K562 (cell line): ENCODE data around the gene STMND1. TPM values are rescaled to one million over a fixed set of nuclear protein-coding genes. Genes with fewer than 3 reads are reported as not detected.

Experiments used
- ATAC-seq: fragments of 200-7000 bp; cut with Tn5 transposase; 3 replicates; pipeline ENCODE4 v1.9.1; 2020; ENCODE audit warnings: moderate library complexity
- BruUV-seq: library from RNA; stranded (reverse); fragments of 400-500 nt; replicated peaks from 2 replicates; lab custom pipeline; 2021; lab: Mats Ljungman, UMichigan
- CTCF ChIA-PET: fragments of 300-600 bp; formaldehyde crosslinking; extraction: SDS; loops from one replicate; lab custom pipeline; 2021; ENCODE audit warnings: low intra/inter-chr PET ratio; lab: Yijun Ruan, JAX
- POLR2A ChIA-PET: fragments of 300-600, 350-650 bp; sonication (Branson Sonifier 250); formaldehyde crosslinking; extraction: SDS; loops from one replicate; lab custom pipeline; 2021; ENCODE audit warnings: antibody characterized with exemption, inconsistent platforms; lab: Yijun Ruan, JAX
- DNase-seq, 4 experiments: peaks; one replicate each; pipeline versions ENCODE4 v3.0.0 to v3.0.0-alpha.2; 2011 to 2018; ENCODE audit warnings: low spot score in 3 of 4, mixed read lengths in 3 of 4; ENCODE audit errors: extremely low read depth in 1 of 4
- FAIRE-seq: peaks from 2 replicates; lab custom pipeline; 2011; peaks lifted over from hg19 to GRCh38; lab: Jason Lieb, UNC
- H2AFZ ChIP-seq: 2 replicates; pipeline ENCODE4 v1.6.0; 2011; ENCODE audit warnings: low read depth, low read length, control low read depth, inconsistent platforms
- H3K27ac ChIP-seq: fragments of 200-600 bp; 3 replicates; pipeline ENCODE4 v1.8.0; 2011; ENCODE audit warnings: low read depth, mild to moderate bottlenecking, control low read depth, inconsistent platforms, low read length, moderate library complexity, mixed read lengths; ENCODE audit errors: extremely low read depth
- H3K27me3 ChIP-seq, 2 experiments: fragments of 300-600 bp in 1 of 2; 2 replicates in 1 of 2; 3 replicates in 1 of 2; pipeline versions ENCODE4 v1.6.0 to v1.8.0; 2011; ENCODE audit warnings: inconsistent platforms in 2 of 2, low read length in 2 of 2, mild to moderate bottlenecking in 1 of 2, mixed read lengths in 1 of 2, moderate library complexity in 1 of 2; ENCODE audit not compliant: control insufficient read depth in 2 of 2, insufficient read depth in 2 of 2
- H3K36me3 ChIP-seq: fragments of 300-600 bp; 3 replicates; pipeline ENCODE4 v1.8.0; 2011; ENCODE audit warnings: mild to moderate bottlenecking, low read length, inconsistent platforms; ENCODE audit not compliant: control insufficient read depth, insufficient read depth
- H3K4me1 ChIP-seq, 2 experiments: fragments of 200-600 bp in 1 of 2; replicated peaks in 1 of 2; 2 replicates in 1 of 2; 3 replicates in 1 of 2; pipeline versions ENCODE4 v1.5.1 to v1.8.0; 2011; ENCODE audit warnings: inconsistent platforms in 2 of 2, low read length in 2 of 2, mild to moderate bottlenecking in 1 of 2, mixed read lengths in 1 of 2, moderate library complexity in 1 of 2; ENCODE audit not compliant: control insufficient read depth in 2 of 2, insufficient read depth in 2 of 2
- H3K4me2 ChIP-seq: 2 replicates; pipeline ENCODE4 v1.6.1; 2011; ENCODE audit warnings: low read length, control low read depth, inconsistent platforms, mixed read lengths; ENCODE audit not compliant: insufficient read depth
- H3K4me3 ChIP-seq: fragments of 200-600 bp; sonication (generic), shearing (Covaris generic); 2 replicates; pipeline ENCODE4 v1.5.1; 2016; ENCODE audit warnings: control low read depth, inconsistent platforms
- H3K79me2 ChIP-seq: fragments of 200-600 bp; 3 replicates; pipeline ENCODE4 v1.8.0; 2011; ENCODE audit warnings: low read length, inconsistent platforms; ENCODE audit not compliant: control insufficient read depth, insufficient read depth
- H3K9ac ChIP-seq, 2 experiments: 2 replicates each; pipeline versions ENCODE4 v1.6.0 to v1.6.1; 2011; ENCODE audit warnings: low read depth in 2 of 2, low read length in 2 of 2, control low read depth in 1 of 2, inconsistent platforms in 1 of 2, mild to moderate bottlenecking in 1 of 2, mixed read lengths in 1 of 2; ENCODE audit not compliant: insufficient read depth in 1 of 2
- H3K9me1 ChIP-seq: one replicate; pipeline ENCODE4 v1.6.0; 2011; ENCODE audit warnings: inconsistent platforms, mild to moderate bottlenecking, low read length, moderate library complexity; ENCODE audit not compliant: control insufficient read depth, insufficient read depth
- H3K9me3 ChIP-seq: replicated peaks from 2 replicates; pipeline ENCODE4 v1.5.1; 2011; ENCODE audit warnings: low read depth, low read length, inconsistent platforms; ENCODE audit not compliant: control insufficient read depth, insufficient read depth
- H4K20me1 ChIP-seq: replicated peaks from 2 replicates; pipeline ENCODE4 v1.6.1; 2011; ENCODE audit warnings: low read length, inconsistent platforms, mixed read lengths; ENCODE audit not compliant: control insufficient read depth, insufficient read depth
- BMI1 ChIP-seq: fragments of 150-350 bp; IDR thresholded peaks from 2 replicates; pipeline ENCODE4 v1.6.1; 2014; ENCODE audit warnings: low read length
- ELF2 ChIP-seq: fragments of 250-450 bp; sonication (Bioruptor Pico); IDR thresholded peaks from 2 replicates; pipeline ENCODE4 v1.5.0; 2021; ENCODE audit warnings: mild to moderate bottlenecking
- FOXK1 ChIP-seq: sonication (generic); formaldehyde crosslinking; IDR thresholded peaks from 2 replicates; pipeline ENCODE4 v1.8.0; 2022; ENCODE audit warnings: missing genetic modification reagents, mild to moderate bottlenecking, borderline replicate concordance
- GABPA ChIP-seq: fragments of 200-800 bp; sonication (Bioruptor generic); conservative IDR thresholded peaks from 2 replicates; pipeline ENCODE4 v1.6.1; 2016; ENCODE audit warnings: low read depth, missing genetic modification characterization, missing compliant biosample characterization
- HDAC6 ChIP-seq: IDR thresholded peaks from 2 replicates; pipeline ENCODE4 v1.6.1; 2012; ENCODE audit warnings: low read depth, mild to moderate bottlenecking, control low read depth, inconsistent platforms, low read length, moderate library complexity
- IRF9 ChIP-seq: fragments of 450-650 bp; IDR thresholded peaks from 2 replicates; pipeline ENCODE4 v1.6.1; 2016; ENCODE audit warnings: missing biosample characterization, missing genetic modification characterization
- JUND ChIP-seq, 2 experiments: IDR thresholded peaks; 2 replicates in 1 of 2; 3 replicates in 1 of 2; pipeline ENCODE4 v1.6.1; 2011; ENCODE audit warnings: borderline replicate concordance in 2 of 2, low read depth in 2 of 2, low read length in 2 of 2, improper control_type of control experiment in 1 of 2, missing biosample characterization in 1 of 2, missing genetic modification characterization in 1 of 2, missing genetic modification reagents in 1 of 2
- PHF20 ChIP-seq: fragments of 450-650 bp; IDR thresholded peaks from 2 replicates; pipeline ENCODE4 v1.6.1; 2018; ENCODE audit not compliant: partially characterized antibody
- PRMT5 ChIP-seq: sonication (generic); formaldehyde crosslinking; IDR thresholded peaks from 2 replicates; pipeline ENCODE4 v1.5.0; 2020; ENCODE audit warnings: missing genetic modification reagents
- ZBTB7A ChIP-seq: IDR thresholded peaks from 2 replicates; pipeline ENCODE4 v1.6.1; 2011; ENCODE audit warnings: low read depth, mild to moderate bottlenecking, low read length, moderate library complexity, borderline replicate concordance; ENCODE audit not compliant: control insufficient read depth
- ZC3H11A ChIP-seq: IDR thresholded peaks from 2 replicates; pipeline ENCODE4 v1.6.1; 2012; ENCODE audit warnings: low read depth, low read length, improper control_type of control experiment
- ZNF507 ChIP-seq: conservative IDR thresholded peaks from 2 replicates; pipeline ENCODE4 v1.6.1; 2017; ENCODE audit warnings: missing genetic modification characterization, missing compliant biosample characterization
- ZNF592 ChIP-seq: fragments of 450-650 bp; IDR thresholded peaks from 2 replicates; pipeline ENCODE4 v1.6.1; 2017; ENCODE audit warnings: antibody characterized with exemption, mild to moderate bottlenecking
- ZNF717 ChIP-seq: fragments of 250-450 bp; sonication (Bioruptor Pico); IDR thresholded peaks from 2 replicates; pipeline ENCODE4 v1.5.0; 2021
- in situ Hi-C: fragments of 300-500 bp; cut with MboI; formaldehyde crosslinking; loops from 4 replicates; pipeline ENCODE4 v1.15.0; 2018; ENCODE audit warnings: inconsistent platforms, mixed read lengths
- intact Hi-C: fragments of 100-400 bp; cut with micrococcal nuclease; formaldehyde crosslinking; loops from 2 replicates; pipeline ENCODE4 v1.14.2; 2022
- polyA plus RNA-seq, 8 experiments: library from polyadenylated mRNA; depleted of rRNA in 4 of 8; stranded (reverse) in 5 of 8; unstranded in 3 of 8; fragments of >200 nt; fragmentation: Nextera tagmentation in 2 of 8; fragmentation: Illumina TruSeq in 1 of 8; extraction: Ambion mirVana in 2 of 8; extraction: Trizol in 1 of 8; gene quantifications; 2 replicates each; pipeline versions ENCODE4 v1.2.1 to v1.2.3, GENCODE V29; 2011 to 2014; ENCODE audit warnings: inconsistent platforms in 1 of 8, missing spikeins in 1 of 8
- total RNA-seq, 7 experiments: library from RNA; depleted of rRNA in 6 of 7; stranded (reverse); fragments of >200 nt in 6 of 7; fragmentation: Illumina TruSeq in 2 of 7; extraction: Trizol in 2 of 7; gene quantifications; 2 replicates each; pipeline versions ENCODE4 v1.2.1 to v1.2.3, GENCODE V29; 2011 to 2021; ENCODE audit warnings: low replicate concordance in 1 of 7

Gene STMND1
- total and polyA plus RNA-seq, 9 of the 15 experiments (the other 6 are each of a cell fraction or from before 2014, with no cell fraction given), result not detected

- ATAC-seq, result no peak
- no peak overlapping the region for H2AFZ ChIP-seq
- DNase-seq, result no peak
- intact Hi-C loops, result no loop called here
- no peaks in the 10 kb centered on the region for H4K20me1 ChIP-seq
- CTCF ChIA-PET, result no interaction called here
- H3K27me3 ChIP-seq, result no peaks in the 10 kb centered on the region
- no peak for TF ChIP-seq ZNF592
- no peak for TF ChIP-seq ZNF717 (CRISPR knock-in tag)
- no peak for TF ChIP-seq JUND (IDR thresholded peaks at IDR 0.05; ENCODE audit: borderline replicate concordance, low read depth, low read length)
- no peak for TF ChIP-seq JUND (tag; IDR thresholded peaks at IDR 0.05; ENCODE audit: borderline replicate concordance, low read depth, low read length)
- no peak for TF ChIP-seq PRMT5 (CRISPR knock-in tag)
- TF ChIP-seq HDAC6, result no peak
- TF ChIP-seq GABPA, result no peak
- TF ChIP-seq ZC3H11A, result no peak
- no peak for TF ChIP-seq IRF9 (tag)
- no peak for TF ChIP-seq BMI1
- no peak for TF ChIP-seq ELF2
- TF ChIP-seq ZBTB7A, result no peak
- no peak for TF ChIP-seq FOXK1 (CRISPR knock-in tag)
- TF ChIP-seq PHF20, result no peak
- TF ChIP-seq ZNF507, result no peak
- H3K4me1 ChIP-seq, result no peaks in the 10 kb centered on the region
- H3K36me3 ChIP-seq, result no peaks in the 10 kb centered on the region
- POLR2A ChIA-PET, result interaction anchor here (1.1 kb wide), 1 partner anchor 17 kb away, joined by 3 read pairs; no protein-coding TSS in a partner anchor
- in situ Hi-C loops, result no loop called here
- no peak overlapping the region for H3K4me3 ChIP-seq
- H3K79me2 ChIP-seq, result no peaks in the 10 kb centered on the region
- H3K9me1 ChIP-seq, result no peaks in the 10 kb centered on the region
- no peak overlapping the region for H3K27ac ChIP-seq
- FAIRE-seq, result no peak
- no peak overlapping the region for H3K9ac ChIP-seq
- no TSS peak for BruUV-seq
- H3K4me2 ChIP-seq, result no peak overlapping the region
- no peaks in the 10 kb centered on the region for H3K9me3 ChIP-seq
Observed at GRCh38 chr6:17132967-17133366, 31.1 kb downstream of the STMND1 start.
